Stimulated activated CD4-positive, alpha-beta T cell treated with anti-CD3 and anti-CD28 coated beads, TNF-alpha, amount 100 ng/mL, for 24 hours (primary cell): ENCODE data around the gene EVX2.

ENCODE experiments used
- DNase-seq, 3 experiments: peaks; one replicate each; pipeline ENCODE4 v3.0.0-alpha.2; 2020; ENCODE audit warnings: low read depth in 3 of 3

The EVX2 gene

DNA sequence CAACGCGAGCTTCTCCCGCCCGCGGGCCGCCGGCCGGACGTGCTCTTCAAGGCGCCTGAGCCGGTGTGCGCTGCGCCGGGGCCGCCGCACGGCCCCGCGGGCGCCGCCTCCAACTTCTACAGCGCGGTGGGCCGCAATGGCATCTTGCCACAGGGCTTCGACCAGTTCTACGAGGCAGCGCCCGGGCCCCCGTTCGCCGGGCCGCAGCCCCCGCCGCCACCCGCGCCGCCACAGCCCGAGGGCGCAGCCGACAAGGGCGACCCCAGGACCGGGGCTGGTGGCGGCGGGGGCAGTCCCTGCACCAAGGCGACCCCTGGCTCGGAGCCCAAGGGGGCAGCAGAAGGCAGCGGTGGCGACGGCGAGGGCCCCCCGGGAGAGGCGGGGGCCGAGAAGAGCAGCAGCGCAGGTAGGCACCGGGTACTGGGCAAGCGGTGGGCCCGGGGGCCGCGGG is 24.0 kb upstream of the EVX2 start:
- no peak for DNase-seq

- DNase-seq = no peak
These were observed 23.1 kb upstream of the EVX2 start, which contains the start of gene HOXD11 for GRCh38 chr2:176106581-176107539. TSS of gene HOXD11 (plus strand) at chr2:176107280. CDS start at chr2:176107356, 76 bp downstream.

GRCh38 chr2:176105730-176106580 is 22.2 kb upstream of the EVX2 start:
- DNase-seq = no peak

- no peak for DNase-seq
These were observed 21.4 kb upstream of the EVX2 start for GRCh38 chr2:176105078-176105729.

DNA sequence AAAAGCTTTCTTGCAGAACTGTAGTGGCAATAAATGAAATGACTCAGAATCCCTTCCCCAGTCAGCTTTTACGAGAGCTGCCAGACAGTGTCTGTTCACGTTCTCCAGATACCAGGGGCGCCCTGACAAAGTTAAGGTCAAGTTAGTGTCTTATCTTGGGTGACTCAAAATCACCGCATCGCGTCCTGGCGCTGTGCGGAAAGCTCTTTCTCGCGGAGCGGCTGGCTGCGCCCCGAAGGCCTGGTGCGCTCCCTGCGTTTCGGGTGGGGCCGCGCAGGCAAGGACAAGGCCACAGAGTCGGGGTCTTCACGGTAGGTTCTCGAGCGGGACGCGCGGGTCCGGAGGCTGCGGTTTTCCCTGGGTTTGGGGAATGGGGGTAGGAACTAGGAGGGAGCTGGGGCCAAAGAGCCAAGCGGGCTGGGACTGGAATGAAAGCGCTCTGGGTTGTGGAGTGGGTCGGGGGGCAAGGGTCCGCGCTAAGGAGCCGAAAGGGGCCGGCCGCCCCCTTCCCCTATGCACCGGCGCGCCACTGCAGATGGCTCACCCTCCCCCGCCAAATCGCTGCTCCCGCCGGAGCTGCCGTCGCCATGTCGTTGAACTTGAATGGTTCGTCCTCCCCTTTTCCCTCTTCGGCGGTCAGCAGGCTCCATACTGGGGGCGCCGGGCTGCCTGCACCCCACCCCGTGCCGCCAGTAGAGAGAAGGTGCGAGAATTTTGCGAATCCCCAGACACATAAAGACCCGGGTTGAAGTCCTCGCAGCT is 20.7 kb upstream of the EVX2 start:
- DNase-seq = no peak

DNA sequence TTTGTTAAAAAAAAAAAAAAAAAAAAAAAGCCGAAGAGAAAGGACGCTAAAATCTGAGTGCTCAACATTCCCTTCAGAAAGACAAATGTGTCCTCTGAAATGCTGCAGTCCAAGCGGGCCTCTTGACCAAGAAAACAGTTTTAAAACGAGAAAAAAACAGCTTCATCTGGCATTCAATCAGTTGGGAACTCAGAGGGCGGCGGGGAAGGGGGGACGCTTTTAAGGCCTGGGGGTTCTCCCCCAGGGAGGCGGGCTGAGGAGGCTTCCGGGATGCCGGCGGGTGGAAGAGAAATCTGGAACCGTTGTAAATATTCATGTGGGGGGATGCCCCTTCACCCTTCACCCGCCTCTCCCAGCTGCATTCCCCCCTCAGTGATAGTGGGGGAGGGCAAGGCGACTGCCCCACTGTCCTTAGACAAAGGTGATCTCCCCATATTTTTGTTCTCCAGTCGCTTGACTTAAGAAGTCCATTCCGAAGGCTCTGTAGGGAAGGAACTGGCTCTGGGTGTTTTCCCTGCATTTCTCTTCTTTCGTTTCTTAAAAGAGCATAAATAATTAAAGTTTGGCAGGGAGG is 20.1 kb upstream of the EVX2 start:
- no peak for DNase-seq

GRCh38 chr2:176103194-176103593 is 19.4 kb upstream of the EVX2 start:
- no peak for DNase-seq

GRCh38 chr2:176102309-176102866 is 18.6 kb upstream of the EVX2 start:
- no peak for DNase-seq

- no peak for DNase-seq
These were observed 18.1 kb upstream of the EVX2 start for GRCh38 chr2:176101842-176102241.

DNA sequence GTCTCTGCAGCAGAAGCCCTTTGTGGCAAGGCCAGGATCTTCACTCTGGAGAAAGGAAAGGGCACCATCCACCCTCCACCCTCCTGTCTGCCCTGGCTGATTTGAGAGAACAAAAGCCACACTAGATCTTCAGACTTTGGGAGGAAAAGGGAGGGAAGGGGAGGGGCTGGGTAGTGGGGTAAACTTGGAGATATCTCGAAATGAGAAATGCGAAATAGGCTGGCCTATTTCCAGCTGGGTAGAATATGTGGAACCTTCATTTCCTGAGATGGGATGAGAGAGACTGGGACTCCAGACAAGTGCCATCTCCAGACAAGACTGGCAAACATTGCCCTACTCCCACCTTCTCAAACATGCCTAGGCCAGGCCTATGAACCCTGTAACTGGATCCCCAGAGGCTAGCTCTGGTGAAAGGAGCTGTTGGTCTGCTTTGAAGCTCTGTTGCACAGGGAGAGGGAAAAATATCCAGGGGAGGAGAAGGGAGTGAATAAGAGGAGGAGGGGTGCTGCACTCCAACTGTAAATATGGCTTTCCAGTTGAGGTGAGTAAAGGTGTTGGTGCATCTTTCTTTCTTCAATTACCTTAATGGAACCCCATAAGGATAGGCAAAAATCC is 17.6 kb upstream of the EVX2 start:
- DNase-seq = no peak

DNA sequence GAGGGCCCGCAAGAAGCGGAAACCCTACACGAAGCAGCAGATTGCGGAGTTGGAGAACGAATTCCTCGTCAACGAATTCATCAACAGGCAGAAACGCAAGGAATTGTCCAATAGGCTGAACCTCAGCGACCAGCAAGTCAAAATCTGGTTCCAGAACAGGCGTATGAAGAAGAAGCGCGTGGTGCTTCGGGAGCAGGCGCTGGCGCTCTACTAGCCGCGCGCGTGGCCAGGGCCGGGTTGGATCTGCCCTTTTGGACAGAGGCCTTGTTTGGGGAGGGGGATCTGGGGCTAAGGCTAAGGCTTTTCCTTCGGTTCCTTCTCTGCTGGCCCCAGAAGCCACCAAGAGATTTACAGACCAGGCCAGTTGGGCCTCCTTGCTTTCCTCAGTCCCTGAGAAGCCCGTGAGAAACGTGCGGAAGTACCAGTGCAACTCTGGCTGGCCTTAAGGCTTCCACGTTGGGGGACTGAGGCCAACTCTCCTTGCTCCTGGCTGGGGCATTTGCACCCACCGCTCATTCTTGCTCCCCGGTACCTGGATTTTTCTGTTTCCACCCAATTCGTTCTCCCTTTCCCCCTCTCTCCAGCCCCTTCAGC is 16.9 kb upstream of the EVX2 start:
- no peak for DNase-seq

- DNase-seq = no peak
These were observed 16.2 kb upstream of the EVX2 start, which contains the start of gene HOXD12 for GRCh38 chr2:176099728-176100546. TSS of gene HOXD12 (plus strand) at chr2:176099795. CDS start at chr2:176099802, 7 bp downstream.

DNA sequence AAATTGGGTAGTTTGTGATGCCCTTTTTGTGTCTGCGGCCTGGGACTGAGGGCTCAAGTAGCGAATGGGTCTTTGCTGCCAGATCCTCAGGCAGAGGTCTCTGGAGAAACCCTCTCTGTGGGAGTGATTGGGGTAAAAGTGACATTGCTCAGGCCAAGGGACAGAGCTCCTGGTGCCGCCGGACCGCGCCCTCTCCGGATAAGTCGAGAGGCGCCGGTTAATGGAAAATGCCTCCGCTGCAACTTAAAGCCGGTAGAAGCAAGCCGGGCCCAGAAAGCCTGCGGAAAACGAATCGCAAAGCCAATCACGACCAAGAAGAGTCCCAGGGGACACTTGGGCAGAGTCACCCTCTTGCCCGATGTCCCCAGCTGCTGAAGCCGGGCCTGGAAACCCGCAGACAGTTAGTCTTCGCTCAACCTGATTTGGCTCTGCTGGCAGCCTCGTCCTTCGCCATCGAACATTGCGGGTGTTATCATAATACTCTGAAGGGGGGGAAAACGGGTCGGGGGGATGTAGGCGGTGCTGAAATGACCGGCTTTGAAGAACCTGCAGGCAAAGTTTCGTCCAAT is 15.5 kb upstream of the EVX2 start:
- DNase-seq = no peak

DNA sequence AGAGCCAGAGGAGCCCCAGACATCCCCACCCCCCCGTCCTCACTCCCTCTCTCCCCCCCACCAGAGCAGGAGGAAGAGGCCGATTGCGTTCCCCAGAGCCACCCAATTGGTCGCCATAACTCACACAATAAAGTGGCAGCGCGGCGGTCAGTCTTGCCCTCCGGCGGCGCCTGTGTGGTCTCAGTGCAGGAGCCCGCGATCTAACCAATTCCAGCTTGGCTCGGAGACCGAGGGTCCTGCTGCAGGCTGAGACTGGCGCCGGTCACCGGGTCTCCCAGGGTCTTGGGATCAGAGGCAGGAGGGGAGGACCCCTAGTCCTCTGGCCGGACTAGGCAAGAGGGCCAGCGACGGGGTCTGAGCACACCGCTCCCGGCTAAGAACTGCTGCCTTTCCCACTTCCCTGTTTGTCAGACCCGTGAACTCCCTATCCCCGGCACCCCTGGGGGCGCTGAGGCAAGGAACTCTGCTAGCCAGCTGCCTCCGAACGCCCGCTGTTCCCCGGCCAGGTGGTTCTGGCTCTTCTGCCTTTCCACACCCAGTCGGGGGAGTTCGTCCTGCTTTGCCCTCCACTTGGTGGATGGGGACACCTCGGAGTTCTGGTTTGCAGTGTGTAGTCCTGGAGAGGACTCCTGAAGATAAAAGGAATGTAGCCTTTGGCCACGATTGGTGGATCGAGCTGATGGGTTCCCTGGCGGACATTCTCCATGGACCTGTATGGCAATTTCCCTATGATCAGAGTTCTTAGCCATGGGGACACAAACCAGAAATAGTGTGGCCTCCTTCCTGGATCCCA is 14.8 kb upstream of the EVX2 start:
- no peak for DNase-seq

DNA sequence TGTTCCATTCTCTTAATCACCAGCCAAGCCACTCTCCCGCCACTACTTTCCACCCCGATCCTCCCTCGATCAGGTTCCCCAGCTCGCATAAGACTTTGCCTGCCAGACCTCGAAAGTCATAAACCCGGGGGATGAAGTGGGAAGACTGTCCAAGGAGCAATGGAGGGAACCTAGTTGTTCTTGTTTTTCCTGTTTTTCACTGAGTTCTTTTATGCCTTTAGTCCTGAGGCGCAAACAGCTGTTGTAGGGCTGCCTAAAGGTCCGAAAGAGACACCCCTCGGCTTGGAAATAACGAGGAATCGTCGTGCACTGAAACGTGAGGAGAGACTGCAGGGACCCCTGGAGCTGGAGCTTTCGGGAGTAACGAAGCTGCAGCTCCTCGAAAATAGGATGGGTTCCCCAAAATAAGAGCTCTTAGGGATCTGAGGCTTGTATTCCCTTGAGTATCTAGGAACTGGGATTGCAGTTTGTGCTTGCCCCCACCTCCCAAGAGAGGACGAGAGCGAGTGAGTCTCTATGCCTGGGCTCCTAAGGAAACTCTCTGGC is 14.1 kb upstream of the EVX2 start:
- DNase-seq = no peak

DNA sequence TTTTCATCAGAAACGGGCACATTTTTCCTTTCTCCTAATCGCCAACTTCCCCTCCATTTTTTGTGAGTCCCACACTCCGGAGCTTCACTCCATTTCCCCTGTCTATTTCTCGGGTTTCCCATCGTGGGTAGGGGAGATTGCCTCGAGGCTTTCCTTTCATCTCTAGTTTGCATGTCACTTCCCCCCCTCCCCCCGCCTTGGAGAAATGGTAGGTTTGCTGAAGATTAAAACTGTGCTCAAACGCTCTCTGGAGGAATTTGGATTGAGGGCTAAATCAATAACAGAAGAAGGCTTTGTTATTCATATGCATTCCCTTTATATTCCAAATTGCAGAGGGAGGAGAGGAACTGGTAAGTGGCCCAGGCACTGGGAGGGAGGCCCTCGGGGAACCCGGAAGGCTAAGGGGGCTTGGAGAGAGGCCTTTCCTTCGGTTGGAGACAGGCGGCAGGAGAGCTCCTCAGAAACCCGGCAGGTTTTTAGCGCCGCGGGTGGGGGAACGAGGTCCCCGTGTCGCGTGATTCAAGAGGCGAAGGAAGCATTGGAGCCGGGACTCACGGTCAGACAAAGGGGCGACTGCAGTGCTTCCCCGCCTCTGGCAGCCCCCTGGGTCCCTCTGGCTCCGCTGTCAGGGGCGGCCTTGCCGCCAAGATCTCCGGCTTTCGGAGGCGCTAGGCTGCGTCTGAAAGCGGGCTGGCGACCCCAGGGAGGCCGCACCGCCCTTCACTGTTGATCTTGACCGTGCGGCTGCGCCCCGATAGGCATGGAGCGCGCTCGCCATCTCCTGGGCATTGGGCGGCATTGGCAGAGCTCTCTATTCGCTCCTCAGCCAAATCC is 13.4 kb upstream of the EVX2 start:
- DNase-seq = peak; percentile 18 to 56 (median 29)
